Fibroblast of skin of right quadriceps (primary cell): Measurements from ENCODE around the gene NFATC1.
"Not testable (repeated sequence)": the region's sequence is repeated elsewhere in the genome, so short reads cannot be mapped to it uniquely, and the experiment has no call there.

Experiments used
- DNase-seq: peaks from one replicate; pipeline ENCODE4 v3.0.0-alpha.2; 2013

NFATC1 gene

GRCh38 chr18:79375441-79376154 lies 20.1 kb upstream of the NFATC1 start:
- no peak for DNase-seq

DNA sequence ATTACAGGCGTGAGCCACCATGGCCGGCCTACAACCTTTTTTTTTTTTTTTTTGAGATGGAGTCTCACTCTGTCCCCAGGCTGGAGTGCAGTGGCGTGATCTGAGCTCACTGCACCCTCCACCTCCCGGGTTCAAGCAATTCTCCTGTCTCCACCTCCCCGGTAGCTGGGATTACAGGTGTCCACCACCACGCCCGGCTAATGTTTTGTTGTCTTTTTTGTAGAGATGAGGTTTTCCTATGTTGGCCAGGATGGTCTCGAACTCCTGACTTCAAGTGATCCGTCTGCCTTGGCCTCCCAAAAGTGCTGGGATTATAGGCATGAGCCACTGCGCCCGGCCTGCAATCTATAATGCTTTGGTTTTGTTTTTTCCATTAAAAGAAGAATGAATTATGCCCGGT lies 19.1 kb upstream of the NFATC1 start:
- DNase-seq = not testable (repeated sequence)

- DNase-seq = no peak
Measured at GRCh38 chr18:79377187-79377891, 18.4 kb upstream of the NFATC1 start.

- DNase-seq = peak; percentile 68
Measured at GRCh38 chr18:79378536-79379250, 17.0 kb upstream of the NFATC1 start.

- DNase-seq = no peak
Measured at GRCh38 chr18:79379251-79379905, 16.4 kb upstream of the NFATC1 start.

DNA sequence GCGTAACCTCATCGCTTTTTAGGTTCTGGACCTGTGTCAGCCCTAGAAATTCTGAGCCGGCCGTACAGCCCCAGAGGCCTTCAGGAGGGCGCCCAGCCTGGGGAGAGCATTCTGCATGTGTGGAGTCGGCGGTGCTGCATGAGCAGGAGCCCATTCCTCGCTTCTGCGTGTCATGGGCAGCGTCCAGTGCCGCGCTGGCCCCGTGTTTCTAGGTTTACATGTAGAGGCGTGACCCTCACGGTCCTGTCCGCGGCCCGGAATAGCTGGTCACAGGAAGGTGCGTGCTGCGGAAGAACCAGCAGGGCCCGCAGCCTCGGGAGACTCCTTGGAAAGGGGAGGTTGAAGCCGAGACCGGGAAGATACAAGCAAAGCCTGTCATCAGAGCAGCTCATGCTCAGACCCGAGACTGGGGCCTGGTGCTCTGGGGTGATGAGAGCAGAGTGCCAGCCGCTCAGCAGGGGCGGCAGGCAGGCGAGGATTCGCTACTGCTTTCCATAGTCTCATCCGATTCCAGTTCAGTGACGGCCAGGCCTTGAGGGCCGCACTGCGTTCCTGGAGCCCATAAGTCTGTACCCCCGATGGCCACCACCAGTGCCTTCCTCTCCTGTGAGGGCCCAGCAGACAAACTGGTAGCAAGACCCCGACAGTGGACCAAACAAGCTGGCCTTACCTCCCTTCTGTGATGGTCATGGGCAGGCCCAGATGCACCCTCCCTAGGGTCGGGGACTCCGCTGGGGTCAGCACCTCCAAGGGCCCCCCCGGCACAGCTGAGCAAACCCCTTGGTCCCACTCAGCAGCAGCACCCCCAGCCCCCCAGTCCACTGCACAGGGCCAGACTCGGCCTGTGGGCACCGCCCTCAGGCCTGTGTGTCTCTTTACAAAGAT lies 15.6 kb upstream of the NFATC1 start:
- no peak for DNase-seq

GRCh38 chr18:79380816-79381806 lies 14.6 kb upstream of the NFATC1 start:
- peak; percentile 37 for DNase-seq

- DNase-seq = no peak
Measured at GRCh38 chr18:79381811-79382311, 13.9 kb upstream of the NFATC1 start.

- DNase-seq = no peak
Measured at GRCh38 chr18:79382681-79383387, 12.9 kb upstream of the NFATC1 start.

DNA sequence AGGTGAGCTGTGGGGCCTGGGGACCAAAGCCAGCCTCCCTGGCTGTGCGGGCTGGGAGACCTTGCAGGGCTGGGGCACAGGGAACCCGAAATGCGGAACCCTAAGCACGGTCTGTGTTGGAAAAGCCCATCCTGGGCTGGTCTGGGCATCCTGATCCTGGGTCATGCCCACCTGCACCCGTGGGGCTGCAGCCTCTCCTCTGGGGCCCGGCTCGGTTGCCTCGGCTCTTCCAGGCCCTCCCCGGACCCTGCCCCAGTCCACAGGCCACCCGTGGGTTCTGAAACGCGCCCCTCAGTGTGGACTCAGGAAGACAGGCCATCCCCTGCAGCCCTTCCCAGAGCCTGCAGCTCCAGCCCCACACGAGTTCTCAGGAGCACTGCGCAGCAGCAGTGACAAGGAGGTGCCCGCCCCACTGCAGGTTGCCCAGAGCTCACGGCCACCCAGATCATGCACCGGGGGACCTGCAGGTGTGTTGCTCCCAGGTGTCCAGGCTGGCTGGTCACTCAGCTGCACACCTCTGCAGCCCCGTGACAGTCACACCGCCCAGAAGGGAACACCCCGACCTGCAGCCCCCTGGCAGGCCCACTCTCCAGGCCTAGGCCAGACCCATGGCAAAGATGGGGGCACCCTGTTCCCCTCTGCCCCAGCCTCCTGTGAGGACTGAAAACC lies 12.2 kb upstream of the NFATC1 start:
- DNase-seq = no peak

DNA sequence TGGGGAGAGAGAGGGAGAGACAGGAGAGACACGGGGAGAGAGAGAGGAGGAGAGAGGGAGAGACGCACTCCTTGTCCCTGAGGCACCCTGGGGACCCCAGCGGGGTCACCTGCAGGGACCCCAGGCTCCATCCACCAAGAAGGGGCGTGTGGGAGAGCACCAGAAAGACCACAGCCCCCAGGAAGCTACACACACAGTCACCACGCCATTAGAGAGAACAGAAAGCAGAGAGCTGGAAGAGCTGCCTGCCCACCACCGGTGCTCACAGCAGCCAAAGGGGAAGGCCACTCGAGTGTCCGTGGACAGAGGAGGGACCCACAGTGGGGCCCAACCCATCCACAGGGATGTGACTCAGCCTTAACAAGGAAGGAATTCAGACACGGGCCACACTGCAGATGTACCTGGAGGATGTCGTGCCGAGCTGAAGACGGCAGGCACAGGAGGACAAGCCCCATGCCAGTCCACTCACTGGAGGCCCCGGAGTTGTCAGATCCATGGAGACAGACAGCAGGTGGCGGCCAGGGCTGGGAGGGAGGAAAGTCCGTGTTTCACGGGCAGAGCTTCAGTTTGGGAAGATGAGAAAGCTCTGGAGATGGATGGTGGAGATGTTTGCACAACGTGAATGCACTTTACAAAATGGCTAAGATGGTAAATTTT lies 11.5 kb upstream of the NFATC1 start:
- no peak for DNase-seq

DNA sequence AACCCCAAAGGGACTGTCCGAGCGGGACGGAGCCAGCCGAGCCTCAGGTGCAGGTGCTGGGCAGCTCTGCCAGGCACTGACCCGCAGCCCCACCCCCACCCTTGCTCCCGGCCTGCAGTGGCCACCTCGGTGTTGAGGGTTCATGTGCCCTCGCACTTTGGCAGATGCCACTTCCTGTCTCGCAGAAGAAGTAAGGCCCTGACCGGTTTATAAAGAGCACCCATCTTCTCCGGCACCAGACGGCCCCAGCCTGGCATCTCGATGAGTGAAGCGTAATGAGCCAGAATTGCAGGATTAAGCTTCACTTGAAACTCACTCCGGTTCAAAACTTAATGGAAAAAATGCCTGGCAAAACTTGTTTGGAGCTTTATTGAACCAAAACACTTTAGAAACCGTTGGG lies 10.9 kb upstream of the NFATC1 start:
- no peak for DNase-seq

DNA sequence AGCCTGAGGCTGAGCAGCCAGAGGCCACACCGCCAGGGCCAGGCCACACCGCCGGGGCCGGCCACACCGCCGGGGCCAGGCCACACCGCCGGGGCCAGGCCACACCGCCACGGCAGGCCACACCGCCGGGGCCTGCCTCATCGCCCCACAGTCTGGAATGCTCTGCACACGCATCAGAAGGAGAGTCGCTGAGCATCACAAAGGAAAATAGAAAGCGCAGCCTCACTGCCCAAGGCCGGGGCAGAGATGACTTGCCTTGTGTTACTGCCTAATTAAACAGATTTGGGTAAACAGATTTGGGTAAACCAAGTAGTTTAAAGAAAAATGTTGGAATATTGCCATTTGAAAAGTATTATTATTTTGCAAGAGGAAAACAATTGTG lies 10.4 kb upstream of the NFATC1 start:
- no peak for DNase-seq

DNA sequence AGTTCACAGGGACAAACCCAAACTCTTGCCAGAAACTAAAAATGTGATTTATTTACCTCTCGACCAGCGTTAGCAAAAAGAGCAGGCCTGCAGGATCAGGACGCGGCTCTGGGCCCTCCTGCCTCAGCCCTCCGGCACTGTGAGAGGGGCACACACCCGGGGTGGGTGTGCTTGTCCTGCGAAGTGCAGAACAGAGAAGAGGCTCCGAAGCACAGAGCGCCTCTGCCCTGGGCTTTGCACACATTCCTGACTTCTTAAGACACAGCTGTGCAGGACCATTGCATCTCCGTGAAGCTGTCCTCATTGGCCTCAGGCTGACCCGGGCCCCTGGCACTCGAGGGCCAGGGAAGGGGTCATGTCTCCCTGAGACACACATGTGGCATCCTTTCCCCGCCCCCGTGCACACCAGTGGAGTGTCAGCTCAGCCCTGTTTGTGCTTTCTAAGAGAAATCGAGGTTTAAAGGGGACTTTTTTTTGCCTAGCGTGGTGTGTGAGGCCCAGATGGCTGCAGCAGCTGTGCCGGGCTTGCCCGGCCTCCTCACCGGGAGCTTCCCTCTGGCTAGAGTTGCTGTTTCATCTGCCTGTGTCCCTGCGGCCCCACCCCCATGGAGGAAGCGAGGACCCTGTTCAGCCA lies 9.9 kb upstream of the NFATC1 start:
- DNase-seq = no peak

DNA sequence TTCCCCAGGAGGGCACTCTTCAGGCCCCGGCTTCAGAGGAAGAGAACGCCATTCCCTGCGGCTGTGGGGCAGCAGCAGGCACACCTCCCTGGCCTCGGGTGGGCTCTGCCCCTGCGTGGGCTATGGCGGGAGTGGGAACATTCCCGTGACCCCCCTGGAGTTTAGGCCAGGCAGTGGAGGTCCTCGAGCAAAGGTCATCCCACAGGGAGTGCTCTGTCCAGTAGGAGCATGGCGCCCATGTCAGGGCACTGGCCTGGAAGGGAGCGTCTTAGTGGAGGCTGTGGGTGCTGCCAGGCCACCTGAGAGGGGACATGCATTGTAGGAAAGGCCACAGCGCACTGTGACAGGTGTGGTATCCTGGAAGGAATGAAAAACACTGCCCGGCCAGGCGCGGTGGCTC lies 9.2 kb upstream of the NFATC1 start:
- DNase-seq = no peak

DNA sequence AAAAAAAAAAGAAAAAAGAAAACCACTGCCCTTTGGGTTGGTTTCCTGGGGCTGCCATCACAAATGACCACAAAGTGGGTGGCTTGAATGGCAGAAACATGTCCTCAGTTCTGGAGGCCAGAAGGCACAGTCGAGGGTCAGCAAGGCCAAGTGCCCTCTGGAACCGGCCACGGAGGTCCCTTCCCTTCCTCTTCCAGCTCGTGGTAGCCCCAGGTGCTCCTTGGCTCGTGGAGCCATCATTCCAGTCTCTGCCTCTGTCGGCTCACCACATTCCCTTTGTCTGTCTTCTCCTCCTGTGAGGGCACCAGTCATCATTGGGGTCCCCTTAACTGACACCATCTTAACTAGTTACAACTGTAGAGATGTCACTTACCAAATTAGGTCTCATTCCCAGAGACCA lies 8.5 kb upstream of the NFATC1 start:
- no peak for DNase-seq

GRCh38 chr18:79387615-79388014 lies 8.1 kb upstream of the NFATC1 start:
- DNase-seq = no peak

- DNase-seq = no peak
Measured at GRCh38 chr18:79388043-79388442, 7.7 kb upstream of the NFATC1 start.

GRCh38 chr18:79389689-79390088 lies 6.0 kb upstream of the NFATC1 start:
- DNase-seq = no peak
